ENCODE measurements around the gene POLN.

- TF ChIP-seq, protein P1, sequence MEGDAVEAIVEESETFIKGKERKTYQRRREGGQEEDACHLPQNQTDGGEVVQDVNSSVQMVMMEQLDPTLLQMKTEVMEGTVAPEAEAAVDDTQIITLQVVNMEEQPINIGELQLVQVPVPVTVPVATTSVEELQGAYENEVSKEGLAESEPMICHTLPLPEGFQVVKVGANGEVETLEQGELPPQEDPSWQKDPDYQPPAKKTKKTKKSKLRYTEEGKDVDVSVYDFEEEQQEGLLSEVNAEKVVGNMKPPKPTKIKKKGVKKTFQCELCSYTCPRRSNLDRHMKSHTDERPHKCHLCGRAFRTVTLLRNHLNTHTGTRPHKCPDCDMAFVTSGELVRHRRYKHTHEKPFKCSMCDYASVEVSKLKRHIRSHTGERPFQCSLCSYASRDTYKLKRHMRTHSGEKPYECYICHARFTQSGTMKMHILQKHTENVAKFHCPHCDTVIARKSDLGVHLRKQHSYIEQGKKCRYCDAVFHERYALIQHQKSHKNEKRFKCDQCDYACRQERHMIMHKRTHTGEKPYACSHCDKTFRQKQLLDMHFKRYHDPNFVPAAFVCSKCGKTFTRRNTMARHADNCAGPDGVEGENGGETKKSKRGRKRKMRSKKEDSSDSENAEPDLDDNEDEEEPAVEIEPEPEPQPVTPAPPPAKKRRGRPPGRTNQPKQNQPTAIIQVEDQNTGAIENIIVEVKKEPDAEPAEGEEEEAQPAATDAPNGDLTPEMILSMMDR (IDR thresholded peaks at IDR 0.05): no peak
- no peak for TF ChIP-seq POLR2A (IDR thresholded peaks at IDR 0.05)
Measured at GRCh38 chr4:2275546-2276251, 33.8 kb upstream of the POLN start.
